Spinal cord (tissue), 10 donors: Measurements from ENCODE around the gene PCDHA1. TPM values are rescaled to one million over a fixed set of nuclear protein-coding genes. Genes with fewer than 3 reads are reported as not detected.
"Not testable (repeated sequence)": the region's sequence is repeated elsewhere in the genome, so short reads cannot be mapped to it uniquely, and the experiment has no call there.

Source experiments
- DNase-seq, 6 donors: peaks; one replicate each; pipeline versions ENCODE4 v3.0.0 to v3.0.0-alpha.2; 2013 to 2015; ENCODE audit warnings: low spot score in 6 of 6, low read depth in 4 of 6
- H3K27ac ChIP-seq: one replicate; pipeline ENCODE4 v1.5.1; 2013; ENCODE audit warnings: low read depth, low read length, control low read depth
- H3K27me3 ChIP-seq: one replicate; pipeline ENCODE4 v1.6.1; 2013; ENCODE audit warnings: low read length; ENCODE audit not compliant: control insufficient read depth, insufficient read depth
- H3K36me3 ChIP-seq: one replicate; pipeline ENCODE4 v1.6.1; 2013; ENCODE audit warnings: low read length; ENCODE audit not compliant: control insufficient read depth, insufficient read depth
- H3K4me1 ChIP-seq: one replicate; pipeline ENCODE4 v1.6.1; 2013; ENCODE audit warnings: low read length; ENCODE audit not compliant: control insufficient read depth, insufficient read depth
- H3K4me3 ChIP-seq: one replicate; pipeline ENCODE4 v1.5.1; 2013; ENCODE audit warnings: low read depth, low read length, control low read depth
- H3K9me3 ChIP-seq: one replicate; pipeline ENCODE4 v1.6.1; 2013; ENCODE audit warnings: low read length; ENCODE audit not compliant: control insufficient read depth, insufficient read depth
- WGBS: methylation state at CpG from one replicate; pipeline ENCODE4 v1.1.5; 2013; ENCODE audit warnings: missing lambda C conversion rate; ENCODE audit not compliant: insufficient coverage; 5-methylcytosine and 5-hydroxymethylcytosine counted together
- polyA plus RNA-seq, 2 donors: library from polyadenylated mRNA; unstranded; fragments of 120-200 nt; gene quantifications; one replicate each; pipeline ENCODE4 v1.2.1, GENCODE V29; 2013; ENCODE audit not compliant: insufficient read length in 2 of 2
- total RNA-seq, 2 donors: library from RNA; depleted of rRNA in 1 of 2; stranded (reverse); fragments of 120-200 nt in 1 of 2; fragments of >200 nt in 1 of 2; gene quantifications; one replicate each; pipeline versions ENCODE4 v1.2.3 to v1.2.4, GENCODE V29; 2013 to 2014
- donor health status: healthy.

Gene PCDHA1
- total and polyA plus RNA-seq, 4 donors, result 1.0 to 9.7 (median 5.5) TPM

- H3K4me1 ChIP-seq, result no peaks in the 10 kb centered on the region
- no peaks in the 10 kb centered on the region for H3K27me3 ChIP-seq
- no peak within 1 kb of the TSS for H3K27ac ChIP-seq
- peak in 2 of 6 donors; percentile 59 to 70 for DNase-seq
- peaks cover 17% of the 10 kb centered on the region for H3K9me3 ChIP-seq
- peaks cover 19% of the 10 kb centered on the region for H3K36me3 ChIP-seq
- WGBS, result 18% methylated on average over 42 of the region's 47 CpGs
- no peak within 1 kb of the TSS for H3K4me3 ChIP-seq
Observed at GRCh38 chr5:140806834-140807775, 21.2 kb downstream of the PCDHA1 start, which contains the start of gene PCDHA4. PCDHA4 (plus strand) TSS chr5:140807068.

DNA sequence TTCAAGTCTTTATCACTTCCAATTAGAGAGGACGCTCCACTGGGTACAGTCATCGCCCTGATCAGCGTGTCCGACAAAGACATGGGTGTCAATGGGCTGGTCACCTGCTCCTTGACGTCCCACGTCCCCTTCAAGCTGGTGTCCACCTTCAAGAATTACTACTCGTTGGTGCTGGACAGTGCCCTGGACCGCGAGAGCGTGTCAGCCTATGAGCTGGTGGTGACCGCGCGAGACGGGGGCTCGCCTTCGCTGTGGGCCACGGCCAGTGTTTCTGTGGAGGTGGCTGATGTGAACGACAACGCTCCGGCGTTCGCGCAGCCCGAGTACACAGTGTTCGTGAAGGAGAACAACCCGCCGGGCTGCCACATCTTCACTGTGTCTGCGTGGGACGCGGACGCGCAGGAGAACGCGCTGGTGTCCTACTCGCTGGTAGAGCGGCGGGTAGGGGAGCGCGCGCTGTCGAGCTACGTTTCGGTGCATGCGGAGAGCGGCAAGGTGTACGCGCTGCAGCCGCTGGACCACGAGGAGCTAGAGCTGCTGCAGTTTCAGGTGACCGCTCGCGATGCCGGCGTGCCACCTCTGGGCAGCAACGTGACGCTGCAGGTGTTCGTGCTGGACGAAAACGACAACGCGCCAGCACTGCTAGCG, 22.4 kb downstream of the PCDHA1 start:
- H3K9me3 ChIP-seq, result peaks cover 12% of the 10 kb centered on the region
- DNase-seq, H3K27ac ChIP-seq, H3K4me3 ChIP-seq, H3K4me1 ChIP-seq, H3K27me3 ChIP-seq: not testable (repeated sequence)
- peaks cover 11% of the 10 kb centered on the region for H3K36me3 ChIP-seq
- WGBS, result 53% methylated on average over 62 of the region's 62 CpGs

GRCh38 chr5:140808889-140809291, 22.9 kb downstream of the PCDHA1 start:
- H3K36me3 ChIP-seq, result peaks cover 11% of the 10 kb centered on the region
- no peak for DNase-seq
- H3K4me3 ChIP-seq, result no peak overlapping the region
- H3K4me1 ChIP-seq, result no peaks in the 10 kb centered on the region
- no peaks in the 10 kb centered on the region for H3K27me3 ChIP-seq
- H3K27ac ChIP-seq, result no peak overlapping the region
- WGBS, result 60% methylated on average over 43 of the region's 43 CpGs
- peaks cover 10% of the 10 kb centered on the region for H3K9me3 ChIP-seq

- 28% methylated on average over 33 of the region's 39 CpGs for WGBS
- peaks cover 1% of the 10 kb centered on the region for H3K9me3 ChIP-seq
- H3K4me3 ChIP-seq, result no peak within 1 kb of the TSS
- peak in 2 of 6 donors; percentile 22 to 32 for DNase-seq
- H3K27ac ChIP-seq, result no peak within 1 kb of the TSS
- no peaks in the 10 kb centered on the region for H3K27me3 ChIP-seq
- H3K4me1 ChIP-seq, result no peaks in the 10 kb centered on the region
- peaks cover 6% of the 10 kb centered on the region for H3K36me3 ChIP-seq
Observed at GRCh38 chr5:140821375-140822280, 35.7 kb downstream of the PCDHA1 start, which contains the start of gene PCDHA5. PCDHA5 (plus strand) TSS chr5:140821613.

DNA sequence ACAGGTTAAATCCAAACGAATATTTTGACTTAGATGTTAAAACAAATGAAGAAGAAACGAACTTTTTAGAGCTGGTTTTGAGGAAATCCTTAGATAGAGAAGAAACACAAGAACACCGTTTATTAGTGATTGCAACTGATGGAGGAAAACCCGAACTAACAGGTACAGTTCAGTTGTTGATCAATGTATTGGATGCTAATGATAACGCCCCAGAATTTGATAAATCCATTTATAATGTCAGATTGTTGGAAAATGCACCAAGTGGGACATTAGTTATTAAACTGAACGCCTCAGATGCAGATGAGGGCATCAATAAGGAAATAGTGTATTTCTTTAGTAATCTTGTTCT, 36.3 kb downstream of the PCDHA1 start:
- no peaks in the 10 kb centered on the region for H3K27me3 ChIP-seq
- H3K4me1 ChIP-seq, result no peaks in the 10 kb centered on the region
- H3K9me3 ChIP-seq, result peaks cover 3% of the 10 kb centered on the region
- no peak for DNase-seq
- H3K36me3 ChIP-seq, result peaks cover 6% of the 10 kb centered on the region
- H3K4me3 ChIP-seq, result no peak overlapping the region
- WGBS, result 30% methylated on average over 4 of the region's 6 CpGs
- no peak overlapping the region for H3K27ac ChIP-seq

GRCh38 chr5:140822969-140823368, 37.0 kb downstream of the PCDHA1 start:
- not testable (repeated sequence) for H3K4me3 ChIP-seq
- WGBS, result 37% methylated on average over 48 of the region's 48 CpGs

DNA sequence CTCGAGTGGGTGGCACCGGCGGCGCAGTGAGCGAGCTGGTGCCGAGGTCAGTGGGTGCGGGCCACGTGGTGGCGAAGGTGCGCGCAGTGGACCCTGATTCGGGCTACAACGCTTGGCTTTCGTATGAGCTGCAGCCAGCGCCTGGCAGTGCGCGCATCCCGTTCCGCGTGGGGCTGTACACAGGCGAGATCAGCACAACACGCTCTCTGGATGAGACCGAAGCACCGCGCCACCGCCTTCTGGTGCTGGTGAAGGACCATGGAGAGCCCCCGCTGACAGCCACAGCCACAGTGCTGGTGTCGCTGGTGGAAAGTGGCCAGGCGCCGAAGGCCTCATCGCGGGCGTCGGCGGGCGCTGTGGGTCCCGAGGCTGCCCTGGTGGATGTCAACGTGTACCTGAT, 37.5 kb downstream of the PCDHA1 start:
- Histone ChIP-seq H3K9me3 (peaks cover 3% of the 10 kb centered on the region), H3K4me3 (no peak overlapping the region), H3K36me3 (peaks cover 6% of the 10 kb centered on the region), H3K27ac (no peak overlapping the region), H3K27me3 (no peaks in the 10 kb centered on the region), H3K4me1 (no peaks in the 10 kb centered on the region)
- DNase-seq, result no peak
- 49% methylated on average over 38 of the region's 38 CpGs for WGBS

More at GRCh38 chr5:140822969-140823368, 37.0 kb downstream of the PCDHA1 start:
- not testable (repeated sequence) for DNase-seq, H3K27ac ChIP-seq, H3K27me3 ChIP-seq, H3K4me1 ChIP-seq, H3K9me3 ChIP-seq, H3K36me3 ChIP-seq

GRCh38 chr5:140827704-140828361, 41.9 kb downstream of the PCDHA1 start, which contains the start of gene PCDHA6:
PCDHA6 (plus strand) TSS chr5:140827960; CDS start chr5:140828092, 132 bp downstream.
- WGBS, result 13% methylated on average over 16 of the region's 27 CpGs
- peak in 2 of 6 donors; percentile 31 to 68 for DNase-seq
- Histone ChIP-seq H3K27me3 (no peaks in the 10 kb centered on the region), H3K27ac (no peak within 1 kb of the TSS), H3K36me3 (peaks cover 13% of the 10 kb centered on the region), H3K9me3 (peaks cover 12% of the 10 kb centered on the region), H3K4me3 (peak within 1 kb of the TSS; percentile 9), H3K4me1 (no peaks in the 10 kb centered on the region)
